Measurements from ENCODE around the gene FAM168B. TPM values are rescaled to one million over a fixed set of nuclear protein-coding genes. Genes with fewer than 3 reads are reported as not detected.

FAM168B gene
- polyA plus RNA-seq, 3 donors: 117 to 125 (median 118) TPM

GRCh38 chr2:131043199-131044074 is 49.8 kb downstream of the FAM168B start:
- DNase-seq: no peak

- no peak for DNase-seq
These were observed 51.0 kb downstream of the FAM168B start for GRCh38 chr2:131042148-131042775.

- no peak for DNase-seq
These were observed 51.7 kb downstream of the FAM168B start for GRCh38 chr2:131041402-131042147.

GRCh38 chr2:131040661-131041401 is 52.4 kb downstream of the FAM168B start:
- DNase-seq: no peak

- no peak for DNase-seq
These were observed 53.2 kb downstream of the FAM168B start for GRCh38 chr2:131039908-131040660.

- DNase-seq: no peak
These were observed 53.7 kb downstream of the FAM168B start for GRCh38 chr2:131039535-131039907.

- no peak for DNase-seq
These were observed 54.2 kb downstream of the FAM168B start for GRCh38 chr2:131039101-131039440.

- no peak for DNase-seq
These were observed 54.8 kb downstream of the FAM168B start for GRCh38 chr2:131038258-131039100.

GRCh38 chr2:131037398-131038257 is 55.6 kb downstream of the FAM168B start:
- no peak for DNase-seq

GRCh38 chr2:131036696-131037397 is 56.4 kb downstream of the FAM168B start:
- no peak for DNase-seq

GRCh38 chr2:131036269-131036668 is 57.0 kb downstream of the FAM168B start:
- no peak for DNase-seq

GRCh38 chr2:131035826-131036231 is 57.4 kb downstream of the FAM168B start:
- DNase-seq: no peak

GRCh38 chr2:131035112-131035825 is 58.0 kb downstream of the FAM168B start:
- DNase-seq: no peak

GRCh38 chr2:131034122-131035051 is 58.9 kb downstream of the FAM168B start:
- no peak for DNase-seq

GRCh38 chr2:131033786-131034121 is 59.5 kb downstream of the FAM168B start:
- DNase-seq: no peak

GRCh38 chr2:131032393-131032836 is 60.8 kb downstream of the FAM168B start:
- no peak for DNase-seq

GRCh38 chr2:131031875-131032274 is 61.4 kb downstream of the FAM168B start:
- DNase-seq: no peak
